Measurements from ENCODE around the gene NCKAP1. TPM values are rescaled to one million over a fixed set of nuclear protein-coding genes. Genes with fewer than 3 reads are reported as not detected.

Gene NCKAP1
- total and polyA plus RNA-seq, 4 donors, result 36.4 to 194 (median 73.1) TPM

- peaks cover 0 to 19% (median 5%) of the 10 kb centered on the region in 5 donors for H3K4me1 ChIP-seq (ENCODE audit: control insufficient read depth in 5 of 5, insufficient read depth in 5 of 5, low read length in 5 of 5)
- no peaks in the 10 kb centered on the region for H3K36me3 ChIP-seq (ENCODE audit: control insufficient read depth in 4 of 4, insufficient read depth in 4 of 4, low read length in 4 of 4)
- DNase-seq (no peak), ATAC-seq (ENCODE audit: insufficient read depth, low FRiP score) (no peak)
- TF ChIP-seq CTCF (IDR thresholded peaks at IDR 0.05; ENCODE audit: control extremely low read depth, extremely low read depth), result no peak
- no peak overlapping the region for H3K9ac ChIP-seq (ENCODE audit: insufficient read depth in 1 of 2, low read length in 2 of 2)
- peaks cover 0 to 2% (median 0%) of the 10 kb centered on the region in 4 donors for H3K9me3 ChIP-seq (ENCODE audit: control insufficient read depth in 4 of 4, insufficient read depth in 3 of 4, low read length in 3 of 4)
- H3K27ac ChIP-seq (ENCODE audit: low read depth in 1 of 2, low read length in 1 of 2), result no peak overlapping the region
- no peak overlapping the region for H3K4me3 ChIP-seq
- H3K27me3 ChIP-seq (ENCODE audit: control insufficient read depth in 3 of 3, insufficient read depth in 3 of 3, low read length in 2 of 3), result peaks cover 0 to 20% (median 14%) of the 10 kb centered on the region in 3 donors
Observed at GRCh38 chr2:182863642-182864041, 174.6 kb downstream of the NCKAP1 start.

- H3K9me3 ChIP-seq (ENCODE audit: control insufficient read depth in 4 of 4, insufficient read depth in 3 of 4, low read length in 3 of 4), result peaks cover 0 to under 1% (median 0%) of the 10 kb centered on the region in 4 donors
- DNase-seq (peak in 1 of 3 donors; percentile 61), ATAC-seq (ENCODE audit: insufficient read depth, low FRiP score) (no peak)
- H3K9ac ChIP-seq (ENCODE audit: insufficient read depth in 1 of 2, low read length in 2 of 2), result no peak overlapping the region
- TF ChIP-seq CTCF (IDR thresholded peaks at IDR 0.05; ENCODE audit: control extremely low read depth, extremely low read depth), result no peak
- no peaks in the 10 kb centered on the region for H3K36me3 ChIP-seq (ENCODE audit: control insufficient read depth in 4 of 4, insufficient read depth in 4 of 4, low read length in 4 of 4)
- peaks cover 0 to 13% (median 1%) of the 10 kb centered on the region in 5 donors for H3K4me1 ChIP-seq (ENCODE audit: control insufficient read depth in 5 of 5, insufficient read depth in 5 of 5, low read length in 5 of 5)
- WGBS, 2 donors, result 59 to 83% methylated on average over 5 of the region's 5 CpGs
- H3K27me3 ChIP-seq (ENCODE audit: control insufficient read depth in 3 of 3, insufficient read depth in 3 of 3, low read length in 2 of 3), result peaks cover 0 to 14% (median 14%) of the 10 kb centered on the region in 3 donors
- no peak overlapping the region for H3K27ac ChIP-seq (ENCODE audit: low read depth in 1 of 2, low read length in 1 of 2)
- H3K4me3 ChIP-seq, result no peak overlapping the region
Observed at GRCh38 chr2:182862091-182862490, 176.2 kb downstream of the NCKAP1 start.

GRCh38 chr2:182860858-182861257 is 177.4 kb downstream of the NCKAP1 start:
- H3K9ac ChIP-seq (ENCODE audit: insufficient read depth in 1 of 2, low read length in 2 of 2), result no peak overlapping the region
- no peaks in the 10 kb centered on the region for H3K9me3 ChIP-seq (ENCODE audit: control insufficient read depth in 4 of 4, insufficient read depth in 3 of 4, low read length in 3 of 4)
- TF ChIP-seq CTCF (IDR thresholded peaks at IDR 0.05; ENCODE audit: control extremely low read depth, extremely low read depth), result no peak
- ATAC-seq (ENCODE audit: insufficient read depth, low FRiP score) (no peak), DNase-seq (no peak)
- no peaks in the 10 kb centered on the region for H3K36me3 ChIP-seq (ENCODE audit: control insufficient read depth in 4 of 4, insufficient read depth in 4 of 4, low read length in 4 of 4)
- 93 to 94% methylated on average over 2 of the region's 2 CpGs for WGBS, 2 donors
- no peak overlapping the region for H3K4me3 ChIP-seq
- H3K27me3 ChIP-seq (ENCODE audit: control insufficient read depth in 3 of 3, insufficient read depth in 3 of 3, low read length in 2 of 3), result peaks cover 0 to 14% (median 10%) of the 10 kb centered on the region in 3 donors
- H3K27ac ChIP-seq (ENCODE audit: low read depth in 1 of 2, low read length in 1 of 2), result no peak overlapping the region
- peaks cover 0 to under 1% (median 0%) of the 10 kb centered on the region in 5 donors for H3K4me1 ChIP-seq (ENCODE audit: control insufficient read depth in 5 of 5, insufficient read depth in 5 of 5, low read length in 5 of 5)

Small RNA genes within 50 kb of the gene (small RNA-seq; reads per million reads assigned to genes)
- gene RF00019 (ENCODE audit: low replicate concordance) (not detected), gene RF00599 (ENCODE audit: low replicate concordance) (not detected), gene RNU6-1122P (ENCODE audit: low replicate concordance) (not detected)

Other genes with a start within 250 kb of the NCKAP1 start
- gene FRZB, start 171.8 kb downstream of the NCKAP1 start, total RNA-seq, result 1 to 10 TPM; 2.0 to 7.4 TPM
- 1 to 10 TPM in 1 of 2 donors, under 1 TPM in 1; 0.19 to 1.2 TPM for gene FRZB, start 171.8 kb downstream of the NCKAP1 start, polyA plus RNA-seq
- gene DUSP19, start 40.3 kb upstream of the NCKAP1 start, total RNA-seq, result 1 to 10 TPM; 4.8 to 8.8 TPM
- 1 to 10 TPM in 1 of 2 donors, under 1 TPM in 1; 0.70 to 1.0 TPM for gene DUSP19, start 40.3 kb upstream of the NCKAP1 start, polyA plus RNA-seq
- 10 to 100 TPM; 14.5 to 28.0 TPM for gene NUP35, start 86.0 kb upstream of the NCKAP1 start, total RNA-seq
- 10 to 100 TPM in 1 of 2 donors, 1 to 10 TPM in 1; 9.5 to 10.2 TPM for gene NUP35, start 86.0 kb upstream of the NCKAP1 start, polyA plus RNA-seq

Measured in lung (tissue), 13 donors.